Germinal center (tissue), 1 donor: ENCODE measurements around the gene SH2D2A.
A peak's percentile ranks its signal among the peaks of the same experiment; 100 is the strongest.

ENCODE experiments used
- DNase-seq: peaks from one replicate; pipeline ENCODE4 v3.0.0; 2012; ENCODE audit warnings: mixed read lengths, low spot score

Gene SH2D2A

DNA sequence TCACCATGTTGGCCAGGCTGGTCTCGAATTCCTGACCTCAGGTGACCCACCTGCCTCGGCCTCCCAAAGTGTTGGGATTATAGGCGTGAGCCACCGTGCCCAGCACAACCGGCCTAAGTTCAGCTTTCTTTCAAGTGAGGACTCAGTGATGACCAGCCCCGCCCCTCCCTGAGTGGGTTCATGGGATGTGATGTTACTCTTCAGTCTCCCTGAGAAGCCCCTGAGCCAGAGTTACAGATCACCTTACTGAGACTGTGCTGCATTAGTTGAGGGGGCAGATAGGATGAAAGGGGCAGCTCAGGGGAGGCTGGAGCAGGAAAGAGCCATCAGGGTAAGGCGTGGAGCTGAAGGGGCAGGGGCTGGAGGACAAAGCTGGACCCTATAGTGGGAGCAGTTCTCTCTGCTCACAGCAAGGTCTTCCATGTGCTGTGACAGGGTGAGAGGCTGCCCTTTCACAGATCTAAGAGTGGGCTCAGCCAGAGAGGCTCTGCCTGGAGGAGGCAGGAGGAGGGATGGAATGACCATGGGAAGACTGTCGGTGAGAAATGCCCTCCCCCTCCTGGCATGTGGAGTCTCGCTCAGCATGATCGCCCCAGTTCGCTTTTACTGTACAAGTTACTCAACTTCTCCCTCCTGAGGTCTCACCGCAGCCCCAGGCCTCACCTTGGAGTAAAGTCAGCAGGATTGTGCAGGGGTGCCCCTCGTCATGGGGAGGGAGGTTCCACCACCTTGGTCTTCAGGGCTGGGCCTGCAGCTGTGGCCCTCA, 13.4 kb downstream of the SH2D2A start:
- DNase-seq, result no peak

DNA sequence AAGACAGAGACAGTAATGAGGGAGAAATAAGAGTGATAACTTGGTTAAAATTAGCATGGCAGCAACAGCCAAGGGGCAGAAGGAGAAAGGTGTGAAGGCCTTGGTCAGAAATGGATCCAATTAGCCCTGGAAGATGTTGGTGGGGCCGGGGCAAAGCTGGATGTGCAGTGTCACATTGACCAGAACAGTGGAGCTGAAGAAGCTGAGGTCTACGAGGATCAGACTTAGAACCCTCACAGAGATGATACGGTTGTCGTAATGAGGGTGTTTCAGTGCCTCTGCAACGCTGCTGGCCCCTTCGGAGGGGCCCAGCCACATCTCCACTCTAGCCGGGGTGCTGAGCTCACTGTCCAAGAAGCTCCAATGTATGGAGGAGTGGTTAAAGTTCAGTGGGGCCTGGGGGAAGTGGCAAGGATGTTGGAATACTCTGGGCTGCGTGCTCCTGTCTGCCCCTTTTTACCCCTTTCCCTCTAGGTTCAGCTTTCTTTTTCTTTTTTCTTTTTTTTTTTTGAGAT, 14.2 kb downstream of the SH2D2A start:
- DNase-seq, result no peak

- no peak for DNase-seq
Observed at GRCh38 chr1:156801409-156802121, 15.1 kb downstream of the SH2D2A start.

DNA sequence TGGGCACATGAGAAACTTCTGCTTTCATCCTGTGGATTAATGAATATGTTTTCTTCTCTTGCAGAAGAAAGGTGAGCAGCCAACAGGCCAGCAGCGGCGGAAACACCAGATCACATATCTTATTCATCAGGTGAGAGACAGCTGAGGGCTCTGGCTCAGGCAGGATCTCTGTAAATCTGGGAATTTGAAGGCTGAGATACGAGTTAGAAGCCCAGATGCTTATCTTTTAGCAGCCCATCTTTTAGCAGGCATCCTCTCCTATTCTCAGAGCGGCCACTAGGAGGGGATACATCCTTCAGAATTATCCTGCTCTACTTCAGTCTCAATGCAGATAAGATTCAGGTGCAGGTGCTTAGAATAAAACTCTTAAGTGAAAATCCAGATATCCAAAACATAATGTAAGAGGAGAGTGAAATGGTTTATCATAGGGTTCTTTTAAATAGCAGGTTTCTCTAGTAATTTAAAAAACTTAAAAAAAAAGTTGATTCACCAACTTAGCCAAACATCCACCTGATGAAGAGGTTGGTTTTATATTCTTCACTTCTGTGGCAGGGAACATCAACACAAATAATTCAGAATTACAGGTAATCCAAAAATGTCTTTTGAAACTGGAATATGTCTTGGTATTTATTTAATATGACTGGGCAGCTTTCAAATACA, 19.3 kb downstream of the SH2D2A start:
- DNase-seq, result peak; percentile 64

- peak; percentile 36 for DNase-seq
Observed at GRCh38 chr1:156796340-156797097, 20.1 kb downstream of the SH2D2A start.

DNA sequence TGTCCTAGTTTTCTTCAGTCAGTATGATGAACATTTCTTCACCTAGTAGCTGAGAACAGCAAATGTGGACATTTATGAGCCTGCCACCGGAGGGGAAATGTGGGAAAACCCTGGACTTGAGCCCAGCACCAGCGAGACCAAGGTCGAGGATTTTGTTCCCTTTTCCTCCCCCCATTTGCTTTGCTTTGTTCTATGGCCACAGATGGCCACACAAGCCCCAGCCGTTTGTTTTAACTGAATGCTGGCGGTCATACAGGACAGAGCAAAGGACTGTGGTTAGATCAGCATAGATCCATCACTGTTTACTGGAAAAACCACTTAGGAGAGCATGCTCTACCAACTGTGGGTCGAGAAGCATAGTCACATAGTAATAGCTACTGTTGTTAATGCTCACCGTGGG, 20.9 kb downstream of the SH2D2A start:
- no peak for DNase-seq

GRCh38 chr1:156795374-156795733, 21.3 kb downstream of the SH2D2A start:
- DNase-seq, result no peak

DNA sequence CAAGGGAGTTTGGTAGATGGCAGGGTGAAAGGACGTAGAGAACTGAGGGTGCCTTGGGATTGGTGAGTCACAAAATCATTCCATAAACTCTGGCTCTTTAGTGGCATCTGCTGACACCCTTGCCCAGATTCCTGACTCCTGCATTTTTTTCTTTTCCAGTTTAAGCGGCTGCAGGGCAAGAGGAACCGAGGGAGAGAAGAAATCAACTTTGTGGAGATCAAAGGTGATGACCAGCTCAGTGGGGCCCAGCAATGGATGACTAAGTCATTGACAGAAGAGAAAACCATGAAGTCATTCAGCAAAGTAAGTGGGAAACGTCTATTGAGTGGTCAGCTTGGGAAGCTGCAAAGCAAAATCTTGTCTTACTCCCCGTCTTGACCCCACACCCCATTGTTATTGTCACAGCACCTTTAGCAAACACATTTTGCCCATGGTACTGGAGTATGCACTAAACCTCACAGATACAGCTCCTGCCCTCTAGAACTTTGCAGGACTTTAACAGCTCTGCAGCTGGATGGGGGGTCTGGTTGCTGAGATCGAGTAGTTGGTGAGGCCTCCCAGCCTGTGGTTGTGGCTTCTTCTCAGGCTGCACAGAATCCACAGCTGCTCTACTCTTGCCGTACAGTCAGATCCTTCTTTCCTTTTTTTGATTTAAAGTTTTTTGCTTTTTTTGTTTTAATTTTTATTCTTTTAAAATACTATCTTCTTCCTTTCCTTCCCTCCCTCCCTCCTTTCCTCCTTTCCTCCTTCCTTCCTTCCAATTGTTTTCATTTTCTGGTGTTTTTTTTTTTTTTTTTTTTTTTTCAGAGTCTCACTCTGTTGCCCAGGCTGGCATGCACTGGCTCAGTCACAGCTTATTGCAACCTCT, 21.9 kb downstream of the SH2D2A start:
- no peak for DNase-seq

GRCh38 chr1:156789621-156790318, 26.9 kb downstream of the SH2D2A start:
- DNase-seq, result no peak

GRCh38 chr1:156788136-156788535, 28.5 kb downstream of the SH2D2A start:
- no peak for DNase-seq

DNA sequence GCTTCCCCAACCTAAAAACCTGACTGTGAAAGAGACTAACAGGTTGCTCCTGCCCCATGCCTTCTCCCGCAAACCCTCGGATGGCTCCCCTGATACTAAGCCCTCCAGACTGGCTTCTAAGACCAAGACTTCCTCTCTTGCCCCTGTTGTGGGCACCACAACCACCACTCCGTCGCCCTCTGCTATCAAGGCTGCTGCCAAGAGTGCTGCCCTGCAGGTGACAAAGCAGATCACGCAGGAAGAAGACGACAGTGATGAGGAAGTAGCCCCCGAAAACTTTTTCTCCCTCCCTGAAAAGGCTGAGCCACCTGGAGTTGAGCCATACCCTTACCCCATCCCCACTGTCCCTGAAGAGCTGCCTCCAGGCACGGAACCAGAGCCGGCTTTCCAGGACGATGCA, 30.0 kb downstream of the SH2D2A start:
- DNase-seq, result no peak

DNA sequence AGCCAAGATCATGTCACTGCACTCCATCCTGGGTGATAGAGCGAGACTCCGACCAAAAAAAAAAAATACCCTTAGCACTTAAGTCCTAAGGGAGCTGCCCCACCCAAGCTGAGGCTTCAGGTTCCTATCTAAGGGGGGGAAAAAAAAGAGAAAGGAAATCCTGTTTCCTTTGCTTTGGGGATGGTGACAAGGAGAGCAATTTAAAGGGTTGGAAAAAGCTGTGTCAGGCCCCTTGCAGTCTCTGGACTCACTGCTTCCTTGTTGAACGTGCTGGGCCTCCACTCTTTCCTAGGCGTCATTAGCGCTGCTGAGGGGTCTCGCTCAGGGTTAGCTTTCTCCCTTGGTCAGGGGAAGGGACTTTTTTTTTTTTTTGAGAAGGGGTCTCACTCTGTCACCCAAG, 31.2 kb downstream of the SH2D2A start:
- DNase-seq, result no peak

DNA sequence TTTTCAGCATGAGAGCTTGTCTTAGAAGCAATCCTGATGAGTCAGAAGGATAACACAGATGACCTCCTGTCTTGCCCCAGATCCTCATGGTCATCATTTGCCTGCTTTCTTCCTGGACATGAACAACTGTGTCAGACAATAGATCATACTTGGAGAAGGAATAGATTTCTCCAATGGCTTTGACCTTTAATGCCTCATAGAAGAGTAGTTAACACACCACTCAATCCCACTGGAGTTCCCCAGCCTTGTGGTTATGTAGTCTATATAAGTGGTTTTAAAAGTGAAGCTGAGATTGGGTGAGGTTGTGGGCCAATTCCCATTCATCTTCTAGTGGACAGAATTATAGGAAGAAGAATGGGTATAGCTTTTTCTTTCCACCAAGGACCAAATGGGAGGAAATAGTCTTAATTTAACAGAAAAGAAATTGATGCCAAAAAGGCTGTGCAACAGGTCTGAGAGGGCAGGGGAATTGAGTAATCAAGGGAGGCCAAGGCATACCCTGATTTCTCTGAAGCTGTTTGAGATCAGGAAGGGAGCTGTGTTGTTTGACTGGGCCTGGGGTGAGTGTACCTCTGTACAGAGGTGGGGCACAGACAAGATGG, 35.0 kb downstream of the SH2D2A start:
- no peak for DNase-seq

GRCh38 chr1:156777573-156777972, 39.1 kb downstream of the SH2D2A start:
- DNase-seq, result no peak

DNA sequence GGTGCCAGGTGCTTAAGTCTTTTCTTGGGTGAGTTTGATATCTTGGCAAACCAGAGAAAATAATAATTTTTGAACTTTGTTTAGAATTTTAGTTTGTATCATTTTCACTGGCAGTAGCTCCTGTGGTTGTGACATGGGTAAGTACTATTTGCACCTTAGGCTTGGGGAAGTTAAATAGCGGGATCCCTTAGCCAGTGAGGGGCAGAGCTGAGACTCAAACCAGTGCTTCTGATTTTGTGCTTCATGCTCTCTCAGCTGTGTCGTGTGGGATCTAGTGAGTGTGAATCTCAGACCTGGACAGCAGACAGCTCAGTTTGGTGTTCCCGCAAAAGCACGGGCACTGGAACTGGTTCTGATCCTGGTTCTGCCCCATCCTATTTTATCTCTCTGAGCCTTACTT, 39.7 kb downstream of the SH2D2A start:
- no peak for DNase-seq

DNA sequence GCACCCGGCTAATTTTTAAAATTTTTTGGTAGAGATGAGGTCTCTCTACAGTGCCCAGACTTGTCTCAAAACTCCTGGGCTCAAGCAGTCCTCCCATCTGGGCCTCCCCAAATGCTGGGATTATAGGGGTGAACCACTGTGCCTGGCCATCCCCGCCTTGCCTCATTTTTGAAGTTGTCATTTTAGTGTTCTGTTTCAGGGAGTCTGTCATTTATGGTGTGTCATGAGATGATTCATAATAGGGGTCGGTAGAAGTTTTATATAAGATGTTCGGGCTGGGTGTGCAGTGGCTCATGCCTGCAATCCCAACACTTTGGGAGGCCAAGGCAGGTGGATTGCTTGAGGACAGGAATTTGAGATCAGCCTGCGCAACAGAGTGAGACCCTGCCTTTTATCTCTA, 40.8 kb downstream of the SH2D2A start:
- DNase-seq, result no peak

DNA sequence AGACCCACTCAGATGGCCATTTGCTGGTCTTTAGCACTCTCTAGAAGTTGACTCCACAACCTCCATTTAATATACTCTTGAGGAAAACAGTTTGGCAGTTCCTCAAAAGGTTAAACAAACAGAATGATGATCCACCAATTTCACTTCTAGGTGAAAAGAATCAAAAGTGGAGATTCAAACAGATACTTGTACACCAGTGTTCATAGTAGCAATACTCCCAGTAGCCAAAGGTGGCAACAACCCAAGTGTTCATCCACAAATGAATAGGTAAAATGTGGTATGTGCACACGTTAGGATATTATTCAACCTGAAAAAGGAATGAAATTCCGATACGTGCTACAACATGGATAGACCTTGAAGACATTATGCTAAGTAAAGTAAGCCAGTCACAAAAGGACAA, 43.0 kb downstream of the SH2D2A start:
- DNase-seq, result no peak

DNA sequence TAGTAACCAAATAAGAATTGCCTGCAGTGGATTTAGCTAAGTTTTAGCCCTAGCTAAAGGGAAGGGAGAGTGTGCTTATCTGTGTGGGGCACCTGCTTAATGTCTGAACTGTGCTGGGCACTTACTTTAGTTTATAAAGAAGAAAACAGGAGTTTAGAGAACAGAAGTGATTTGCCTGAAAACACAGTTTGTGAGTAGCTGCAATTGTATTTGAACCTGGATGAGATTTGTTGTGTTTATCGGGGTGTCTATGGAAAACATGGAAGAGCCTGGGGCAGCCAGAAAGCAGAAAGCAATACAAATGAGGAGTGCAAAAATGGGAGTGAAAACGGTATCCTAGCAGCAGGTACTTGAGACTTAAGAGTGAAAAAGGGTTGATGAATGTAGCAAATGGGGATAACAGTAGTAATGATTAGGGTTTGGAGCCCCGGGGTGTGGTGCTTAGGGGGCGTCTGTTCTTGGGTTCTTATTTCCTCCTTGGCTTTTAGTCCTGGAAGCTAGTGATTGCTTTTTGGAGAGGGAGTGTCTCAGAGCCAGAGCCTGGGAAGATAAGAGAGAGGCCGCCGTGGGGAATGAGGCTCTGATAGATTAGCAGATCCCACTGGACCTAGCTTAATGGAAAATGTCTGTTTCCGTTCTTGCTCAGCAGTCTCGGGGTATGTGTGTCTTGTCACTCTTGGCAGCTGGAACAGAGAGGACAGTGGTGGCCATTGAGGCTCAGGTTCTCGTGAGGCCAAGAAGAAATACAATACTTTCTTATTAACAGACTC, 43.7 kb downstream of the SH2D2A start:
- no peak for DNase-seq

DNA sequence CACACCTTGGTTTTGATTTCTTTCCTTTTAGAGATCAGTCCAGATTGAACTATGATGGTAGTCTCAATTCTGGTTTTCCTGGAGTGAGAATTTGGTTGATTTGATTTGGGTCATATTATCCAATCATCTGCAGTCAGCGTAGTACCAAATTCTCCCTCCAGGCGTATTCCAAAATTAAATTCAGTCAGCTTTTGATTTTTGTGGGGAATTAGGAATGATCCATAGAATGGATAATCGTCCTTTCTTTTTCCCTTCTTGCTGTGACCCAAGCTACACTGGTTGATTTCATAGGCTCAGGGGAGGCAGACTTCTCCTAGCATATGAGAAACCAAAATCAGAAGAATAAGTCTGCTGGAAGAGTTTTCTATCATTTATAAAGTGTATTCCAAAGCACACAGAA, 44.4 kb downstream of the SH2D2A start:
- no peak for DNase-seq
